NB4 (cell line): Measurements from ENCODE around the gene AOPEP.

Source experiments
- DNase-seq: peaks from one replicate; pipeline ENCODE4 v3.0.0; 2010; ENCODE audit warnings: low read depth
- H3K4me3 ChIP-seq: one replicate; pipeline ENCODE4 v1.5.1; 2011; ENCODE audit warnings: mild to moderate bottlenecking, low read depth, low read length, moderate library complexity
- MYC ChIP-seq: IDR thresholded peaks from 2 replicates; pipeline ENCODE4 v1.6.1; 2011; ENCODE audit warnings: low read depth, low read length
- POLR2A ChIP-seq: IDR thresholded peaks from 2 replicates; pipeline ENCODE4 v1.6.1; 2011; ENCODE audit warnings: mild to moderate bottlenecking; ENCODE audit not compliant: insufficient read length; ENCODE audit errors: extremely low read depth
- TF ChIP-seq, protein P1 (sequence below): IDR thresholded peaks from 2 replicates; pipeline ENCODE4 v1.6.1; 2011; ENCODE audit warnings: low read depth, low read length
- TF ChIP-seq, protein P2 (sequence below): IDR thresholded peaks from one replicate; pipeline ENCODE4 v1.5.1; 2012; ENCODE audit warnings: low read depth, low read length

The AOPEP gene

DNA sequence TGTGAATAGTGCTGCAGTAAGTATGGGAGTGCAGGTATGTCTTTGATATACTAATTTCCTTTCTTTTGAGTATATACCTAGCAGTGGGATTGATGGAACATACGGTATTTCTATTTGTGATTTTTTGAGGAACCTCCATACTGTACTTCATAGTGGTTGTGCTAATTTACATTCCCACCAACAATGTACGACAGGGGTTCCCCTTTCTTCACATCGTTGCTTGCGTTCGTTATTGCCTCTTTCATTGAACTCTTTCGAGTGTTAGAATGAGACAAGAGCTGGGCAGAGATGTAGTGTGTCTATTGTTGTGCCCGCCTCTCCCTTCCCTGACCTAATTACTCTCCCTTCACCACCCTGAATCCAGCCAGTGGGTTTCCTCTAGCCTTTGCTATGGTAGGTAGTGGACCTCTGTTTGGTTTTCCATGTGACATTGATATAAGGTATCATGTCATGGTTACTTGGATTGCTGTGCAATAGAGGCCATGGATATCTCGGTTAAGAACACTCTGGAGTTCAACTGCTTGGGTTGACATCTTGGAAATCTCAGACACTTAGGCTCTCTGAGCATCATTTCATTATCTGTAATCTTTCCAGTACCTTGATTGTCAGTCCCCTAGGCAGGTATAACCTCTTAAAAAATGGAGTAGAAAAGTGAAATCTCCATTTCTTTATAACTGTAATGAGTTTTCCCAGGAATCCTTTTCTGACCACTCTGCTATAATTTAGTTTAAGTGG, 19.5 kb downstream of the AOPEP start:
- no peak overlapping the region for H3K4me3 ChIP-seq
- DNase-seq: no peak
- TF ChIP-seq, protein P1, sequence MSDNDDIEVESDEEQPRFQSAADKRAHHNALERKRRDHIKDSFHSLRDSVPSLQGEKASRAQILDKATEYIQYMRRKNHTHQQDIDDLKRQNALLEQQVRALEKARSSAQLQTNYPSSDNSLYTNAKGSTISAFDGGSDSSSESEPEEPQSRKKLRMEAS: no peak
- TF ChIP-seq MYC (no peak), POLR2A (no peak)
- TF ChIP-seq, protein P2, sequence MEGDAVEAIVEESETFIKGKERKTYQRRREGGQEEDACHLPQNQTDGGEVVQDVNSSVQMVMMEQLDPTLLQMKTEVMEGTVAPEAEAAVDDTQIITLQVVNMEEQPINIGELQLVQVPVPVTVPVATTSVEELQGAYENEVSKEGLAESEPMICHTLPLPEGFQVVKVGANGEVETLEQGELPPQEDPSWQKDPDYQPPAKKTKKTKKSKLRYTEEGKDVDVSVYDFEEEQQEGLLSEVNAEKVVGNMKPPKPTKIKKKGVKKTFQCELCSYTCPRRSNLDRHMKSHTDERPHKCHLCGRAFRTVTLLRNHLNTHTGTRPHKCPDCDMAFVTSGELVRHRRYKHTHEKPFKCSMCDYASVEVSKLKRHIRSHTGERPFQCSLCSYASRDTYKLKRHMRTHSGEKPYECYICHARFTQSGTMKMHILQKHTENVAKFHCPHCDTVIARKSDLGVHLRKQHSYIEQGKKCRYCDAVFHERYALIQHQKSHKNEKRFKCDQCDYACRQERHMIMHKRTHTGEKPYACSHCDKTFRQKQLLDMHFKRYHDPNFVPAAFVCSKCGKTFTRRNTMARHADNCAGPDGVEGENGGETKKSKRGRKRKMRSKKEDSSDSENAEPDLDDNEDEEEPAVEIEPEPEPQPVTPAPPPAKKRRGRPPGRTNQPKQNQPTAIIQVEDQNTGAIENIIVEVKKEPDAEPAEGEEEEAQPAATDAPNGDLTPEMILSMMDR: no peak

DNA sequence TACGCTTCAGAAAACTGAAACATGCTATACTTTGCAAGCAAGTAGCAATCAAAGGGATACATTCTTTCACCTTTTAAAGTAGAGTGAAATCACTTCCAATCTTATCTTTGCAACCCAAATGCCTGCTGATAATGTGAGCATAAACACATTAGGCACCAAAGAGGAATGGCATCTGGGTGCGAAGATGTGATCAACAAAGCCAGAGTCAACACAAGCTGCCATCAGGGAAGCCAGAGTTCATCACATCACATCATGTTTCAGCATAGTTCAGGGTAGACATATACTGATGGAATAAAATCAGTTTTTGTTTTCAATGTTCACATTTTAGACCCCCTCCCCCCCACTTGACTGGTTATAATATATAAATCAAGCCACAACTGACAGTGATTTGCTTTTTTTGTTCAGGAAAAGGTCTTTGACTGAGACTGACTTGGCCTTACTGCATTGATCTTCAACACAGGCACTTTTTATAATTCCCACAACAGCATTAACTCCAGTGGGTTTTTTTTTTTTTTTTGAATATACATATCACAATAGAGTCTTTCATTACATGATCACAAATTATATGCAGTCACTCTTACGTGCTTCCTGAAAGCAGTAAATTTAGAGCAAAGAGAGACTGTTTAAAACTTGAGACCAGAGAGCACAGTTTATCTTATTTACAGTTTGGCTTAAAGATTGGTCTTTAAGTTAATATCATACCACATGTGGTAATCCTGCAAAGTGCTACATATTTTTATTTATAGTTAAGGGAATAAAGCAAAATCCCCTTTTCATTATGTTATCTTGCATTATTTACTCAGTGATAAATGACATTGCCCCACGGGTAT, 20.3 kb downstream of the AOPEP start:
- TF ChIP-seq, protein P1: no peak
- no peak for DNase-seq
- H3K4me3 ChIP-seq: no peak overlapping the region

DNA sequence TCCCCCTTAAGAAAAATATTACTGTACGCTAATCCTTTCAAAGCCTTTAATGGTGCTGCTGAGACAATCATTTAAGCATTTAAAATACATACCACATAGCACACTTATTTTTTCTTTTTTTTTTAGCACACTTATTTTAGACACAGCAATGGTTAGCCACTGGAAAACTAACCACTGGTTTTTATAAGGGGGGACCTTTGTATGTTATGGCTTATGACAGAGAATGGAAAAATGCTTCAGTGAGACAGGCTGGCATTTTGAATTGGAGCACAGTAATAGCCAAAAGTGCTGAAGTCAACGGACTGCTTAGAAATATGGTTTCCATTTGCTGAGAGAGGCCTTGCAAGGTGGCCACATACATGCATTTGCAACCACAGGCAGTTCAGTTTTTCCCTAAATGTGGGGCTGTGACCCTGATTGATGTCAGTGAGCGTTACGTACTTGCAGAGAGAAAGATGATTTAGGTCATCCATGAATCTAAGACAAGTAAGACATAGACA, 28.5 kb downstream of the AOPEP start:
- DNase-seq: no peak
- no peak overlapping the region for H3K4me3 ChIP-seq
- TF ChIP-seq, protein P2: no peak
- no peak for TF ChIP-seq MYC
- TF ChIP-seq, protein P1: no peak
- TF ChIP-seq POLR2A: no peak

DNA sequence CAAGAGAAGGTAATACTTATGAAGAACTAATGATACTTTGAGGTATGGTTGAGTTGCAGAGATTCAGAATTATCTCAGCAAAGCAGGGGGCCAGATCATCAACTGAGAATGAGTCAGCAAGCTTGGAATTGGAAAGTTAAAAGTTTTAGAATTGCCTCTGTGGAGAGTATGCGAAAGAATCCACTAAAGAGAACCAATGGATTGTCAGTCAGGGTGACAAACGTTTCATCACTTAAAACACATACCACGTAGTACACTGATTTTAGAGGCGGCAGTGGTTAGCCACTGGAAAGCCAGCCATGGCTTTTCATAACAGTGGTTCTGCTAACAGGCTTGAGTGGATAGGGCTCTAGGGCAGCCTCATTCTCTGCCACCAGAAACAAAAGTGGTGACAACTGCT, 30.7 kb downstream of the AOPEP start:
- no peak for DNase-seq
- no peak for TF ChIP-seq MYC
- no peak for TF ChIP-seq POLR2A
- TF ChIP-seq, protein P1: no peak
- TF ChIP-seq, protein P2: no peak
- H3K4me3 ChIP-seq: no peak overlapping the region

DNA sequence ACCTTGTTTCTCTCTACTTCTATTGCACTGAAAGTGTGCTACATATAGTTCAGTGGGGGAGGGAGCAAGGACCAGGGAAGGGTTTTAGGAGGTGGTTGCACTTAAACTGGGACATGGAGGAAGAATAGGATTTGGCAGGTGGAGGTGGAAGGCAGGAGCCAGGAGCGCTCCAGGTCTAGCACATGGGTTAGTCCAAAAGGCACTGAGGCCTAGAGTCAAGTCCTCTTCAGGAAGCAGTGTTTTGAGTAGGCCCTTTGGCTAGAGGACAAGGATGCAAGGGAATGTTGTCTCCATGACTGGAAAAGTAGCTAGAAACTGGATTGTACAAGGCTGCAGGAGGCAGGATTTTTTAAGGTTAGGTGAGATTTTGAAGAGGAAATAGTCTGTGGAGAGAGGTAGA, 31.5 kb downstream of the AOPEP start:
- TF ChIP-seq, protein P1: no peak
- TF ChIP-seq, protein P2: no peak
- TF ChIP-seq POLR2A: no peak
- no peak for TF ChIP-seq MYC
- no peak overlapping the region for H3K4me3 ChIP-seq
- no peak for DNase-seq

DNA sequence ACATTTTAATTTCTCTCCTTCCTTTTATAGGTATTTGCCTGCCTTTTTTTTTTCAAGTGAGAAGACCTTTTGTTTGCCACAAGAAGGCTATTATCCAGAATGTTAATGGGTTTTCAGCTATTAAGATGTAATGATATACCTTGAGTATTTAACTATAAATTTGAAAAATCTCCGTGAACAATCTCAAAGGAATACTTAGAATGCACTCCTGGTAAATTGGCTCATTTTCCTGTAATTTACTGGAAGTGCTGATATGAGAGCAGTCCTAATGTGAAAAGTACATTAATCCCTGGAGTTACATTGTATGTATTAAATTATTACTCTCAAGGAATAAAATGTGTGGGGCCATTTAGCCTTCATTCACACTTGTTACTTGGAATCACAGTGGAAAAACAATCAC, 32.4 kb downstream of the AOPEP start:
- H3K4me3 ChIP-seq: no peak overlapping the region
- no peak for TF ChIP-seq MYC
- no peak for DNase-seq
